B cell (primary cell): ENCODE data around the gene TMEM131. TPM values are rescaled to one million over a fixed set of nuclear protein-coding genes. Genes with fewer than 3 reads are reported as not detected.
A peak's percentile ranks its signal among the peaks of the same experiment; 100 is the strongest.

Experiments
- ATAC-seq: fragments of 200-7000 bp; cut with Tn5 transposase; one replicate; pipeline ENCODE4 v1.10.0; 2021; ENCODE audit warnings: low read depth, mild to moderate bottlenecking, moderate number of reproducible peaks, moderate library complexity
- CTCF ChIA-PET: fragments of 350-600 bp; sonication (Branson Sonifier 250); formaldehyde crosslinking; loops from one replicate; lab custom pipeline; 2021; ENCODE audit warnings: antibody characterized with exemption, inconsistent platforms; lab: Charles Lee
- POLR2A ChIA-PET: fragments of 350-600 bp; sonication (Branson Sonifier 250); formaldehyde crosslinking; loops from one replicate; lab custom pipeline; 2021; ENCODE audit warnings: antibody characterized with exemption; lab: Charles Lee
- DNase-seq: peaks from one replicate; pipeline ENCODE4 v3.0.0; 2013
- H2AFZ ChIP-seq: 2 replicates; pipeline ENCODE4 v1.6.1; 2012; ENCODE audit warnings: mild to moderate bottlenecking, low read depth, low read length; ENCODE audit not compliant: insufficient read depth, poor library complexity, severe bottlenecking
- H3K27ac ChIP-seq, 2 donors: 1 replicate in 1 of 2; 2 replicates in 1 of 2; pipeline ENCODE4 v1.5.1; 2012 to 2013; ENCODE audit warnings: low read length in 2 of 2, mild to moderate bottlenecking in 2 of 2, moderate library complexity in 1 of 2
- H3K27me3 ChIP-seq, 4 experiments: fragments of 200-600 bp in 1 of 4; sonication (generic) in 1 of 4; replicated peaks in 1 of 4; 1 replicate in 2 of 4; 2 replicates in 2 of 4; pipeline versions ENCODE4 v1.6.1 to v1.7.0; 2013 to 2016; ENCODE audit warnings: low read length in 3 of 4, mild to moderate bottlenecking in 2 of 4, mixed read lengths in 1 of 4, moderate library complexity in 1 of 4; ENCODE audit not compliant: insufficient read depth in 4 of 4, control insufficient read depth in 3 of 4; ENCODE audit errors: control extremely low read depth in 1 of 4
- H3K36me3 ChIP-seq, 2 experiments: replicated peaks in 1 of 2; 1 replicate in 1 of 2; 2 replicates in 1 of 2; pipeline versions ENCODE4 v1.6.1 to v1.7.1; 2013; ENCODE audit warnings: low read length in 1 of 2; ENCODE audit not compliant: insufficient read depth in 2 of 2, control insufficient read depth in 1 of 2; ENCODE audit errors: control extremely low read depth in 1 of 2, extremely low read depth in 1 of 2
- H3K4me1 ChIP-seq, 2 donors: fragments of 200-600 bp in 1 of 2; sonication (generic) in 1 of 2; 1 replicate in 1 of 2; 2 replicates in 1 of 2; pipeline versions ENCODE4 v1.5.1 to v1.6.1; 2013 to 2017; ENCODE audit warnings: low read length in 2 of 2; ENCODE audit not compliant: control insufficient read depth in 2 of 2, insufficient read depth in 2 of 2
- H3K4me2 ChIP-seq: replicated peaks from 2 replicates; pipeline ENCODE3; 2012; ENCODE audit warnings: mild to moderate bottlenecking, low read depth, low read length; ENCODE audit not compliant: poor library complexity, severe bottlenecking
- H3K4me3 ChIP-seq, 5 experiments: fragments of 200-600 bp in 1 of 5; sonication (generic) in 1 of 5; 1 replicate in 3 of 5; 2 replicates in 2 of 5; pipeline versions ENCODE4 v1.5.1 to v1.7.0; 2011 to 2016; ENCODE audit warnings: low read length in 4 of 5, mild to moderate bottlenecking in 4 of 5, low read depth in 2 of 5, control low read depth in 1 of 5, moderate library complexity in 1 of 5; ENCODE audit not compliant: insufficient read depth in 1 of 5; ENCODE audit errors: control extremely low read depth in 1 of 5, extremely low read depth in 1 of 5
- H3K79me2 ChIP-seq: fragments of 200-600 bp; sonication (generic); one replicate; pipeline ENCODE4 v1.6.0; 2016; ENCODE audit warnings: low read length; ENCODE audit not compliant: control insufficient read depth, insufficient read depth
- H3K9ac ChIP-seq: fragments of 200-600 bp; sonication (generic); 2 replicates; pipeline ENCODE4 v1.6.1; 2017; ENCODE audit warnings: mild to moderate bottlenecking, low read length, moderate library complexity
- H3K9me3 ChIP-seq, 3 donors: one replicate each; pipeline versions ENCODE4 v1.6.1 to v1.7.1; 2013; ENCODE audit warnings: low read length in 2 of 3; ENCODE audit not compliant: control insufficient read depth in 2 of 3, insufficient read depth in 1 of 3; ENCODE audit errors: control extremely low read depth in 1 of 3
- H4K20me1 ChIP-seq: 2 replicates; pipeline ENCODE4 v1.6.0; 2012; ENCODE audit warnings: mild to moderate bottlenecking, low read length; ENCODE audit not compliant: insufficient read depth, control insufficient read depth, poor library complexity, severe bottlenecking
- H3K27ac Mint-ChIP-seq: one replicate; pipeline ENCODE4 v1.8.0; 2021; ENCODE audit warnings: mixed read lengths
- H3K27me3 Mint-ChIP-seq: one replicate; pipeline ENCODE4 v1.8.0; 2021; ENCODE audit warnings: mixed read lengths
- H3K4me1 Mint-ChIP-seq: one replicate; pipeline ENCODE4 v1.8.0; 2021; ENCODE audit warnings: mixed read lengths
- H3K4me3 Mint-ChIP-seq: one replicate; pipeline ENCODE4 v1.8.0; 2021; ENCODE audit warnings: mixed read lengths
- H3K9me3 Mint-ChIP-seq: one replicate; pipeline ENCODE4 v1.8.0; 2022; ENCODE audit warnings: mixed read lengths; ENCODE audit not compliant: insufficient read depth
- CTCF ChIP-seq: fragments of 200-600 bp; IDR thresholded peaks from one replicate; pipeline ENCODE4 v1.8.0; 2022; ENCODE audit warnings: antibody characterized with exemption, mild to moderate bottlenecking
- EZH2 ChIP-seq: IDR thresholded peaks from 2 replicates; pipeline ENCODE4 v1.6.1; 2012; ENCODE audit warnings: borderline replicate concordance, low read depth, mild to moderate bottlenecking, moderate library complexity, low read length; ENCODE audit not compliant: insufficient read depth, poor library complexity, severe bottlenecking
- WGBS: methylation state at CpG from one replicate; pipeline ENCODE4 v1.1.5; 2013; ENCODE audit warnings: missing lambda C conversion rate; ENCODE audit not compliant: insufficient coverage; 5-methylcytosine and 5-hydroxymethylcytosine counted together
- intact Hi-C: fragments of 100-400 bp; cut with micrococcal nuclease; formaldehyde crosslinking; loops from one replicate; pipeline ENCODE4 v1.10.0; 2022
- polyA plus RNA-seq: library from polyadenylated mRNA; depleted of rRNA; stranded (reverse); fragments of >200 nt; gene quantifications from 2 replicates; pipeline ENCODE4 v1.2.3, GENCODE V29; 2012
- total RNA-seq, 2 donors: library from RNA; stranded (reverse); fragments of 120-200 nt in 1 of 2; gene quantifications; 1 replicate in 1 of 2; 2 replicates in 1 of 2; pipeline versions ENCODE4 v1.2.3 to v1.2.4, GENCODE V29; 2013 to 2022

Gene TMEM131
- total and polyA plus RNA-seq, 2 donors (not counting 1 experiment from before 2014, with no cell fraction given): 24.3 to 101 TPM

- WGBS: no CpG with 5 or more reads among the region's 1 CpG
- Histone ChIP-seq H3K4me3 (no peak overlapping the region), H3K4me1 (peaks cover 10 to 15% of the 10 kb centered on the region in 2 donors), H3K27ac (no peak overlapping the region), H3K27me3 (no peaks in the 10 kb centered on the region), H2AFZ (no peak overlapping the region), H4K20me1 (peaks cover 37% of the 10 kb centered on the region), H3K36me3 (peaks cover 0 to 2% of the 10 kb centered on the region in 2 experiments), H3K4me2 (no peak overlapping the region), H3K79me2 (peaks cover 91% of the 10 kb centered on the region), H3K9ac (no peak overlapping the region), H3K9me3 (peaks cover 0 to 1% (median 0%) of the 10 kb centered on the region in 3 donors)
- no peaks in the 10 kb centered on the region for H3K27me3 Mint-ChIP-seq
- H3K9me3 Mint-ChIP-seq: no peaks in the 10 kb centered on the region
- TF ChIP-seq CTCF: no peak
- no peak for TF ChIP-seq EZH2
- intact Hi-C loops: no loop called here
- no peak overlapping the region for H3K4me3 Mint-ChIP-seq
- ChIA-PET CTCF (interaction anchor here (1.0 kb wide), 1 partner anchor 18 kb away, joined by 3 read pairs; no protein-coding TSS in a partner anchor), POLR2A (no interaction called here)
- H3K27ac Mint-ChIP-seq: no peak overlapping the region
- no peak for DNase-seq
- peaks cover 64% of the 10 kb centered on the region for H3K4me1 Mint-ChIP-seq
- no peak for ATAC-seq
Observed at GRCh38 chr2:97945791-97946190, 50.0 kb downstream of the TMEM131 start.

- no peaks in the 10 kb centered on the region for H4K20me1 ChIP-seq
- H3K4me2 ChIP-seq: peak overlapping the region; percentile 45
- H3K79me2 ChIP-seq: peaks cover 82% of the 10 kb centered on the region
Observed at GRCh38 chr2:97936881-97937280, 58.9 kb downstream of the TMEM131 start.

More at GRCh38 chr2:97936881-97937280, 58.9 kb downstream of the TMEM131 start:
- peak overlapping the region in 1 of 2 donors; percentile 70 for H3K27ac ChIP-seq
- H3K27me3 ChIP-seq: no peaks in the 10 kb centered on the region
- DNase-seq: no peak
- no peak for ATAC-seq
- ChIA-PET POLR2A (interaction anchor here (0.7 kb wide), 1 partner anchor 14 kb away, joined by 3 read pairs; no protein-coding TSS in a partner anchor), CTCF (interaction anchor here (1.2 kb wide), 1 partner anchor 18 kb away, joined by 3 read pairs; no protein-coding TSS in a partner anchor)
- peaks cover 86% of the 10 kb centered on the region for H3K4me1 Mint-ChIP-seq
- H3K4me3 ChIP-seq: no peak overlapping the region
- peak overlapping the region; percentile 44 for H3K4me3 Mint-ChIP-seq
- intact Hi-C loops: loop anchor here (2.0 kb wide), 1 partner anchor 14 kb away; no protein-coding TSS in a partner anchor
- no CpG with 5 or more reads among the region's 2 CpGs for WGBS
- no peaks in the 10 kb centered on the region for H3K36me3 ChIP-seq
- H2AFZ ChIP-seq: no peak overlapping the region
- peaks cover 10% of the 10 kb centered on the region for H3K9me3 Mint-ChIP-seq
- peak overlapping the region; percentile 74 for H3K27ac Mint-ChIP-seq
- H3K9me3 ChIP-seq: peaks cover 0 to 4% (median 0%) of the 10 kb centered on the region in 3 donors
- no peak for TF ChIP-seq EZH2
- TF ChIP-seq CTCF: no peak
- H3K9ac ChIP-seq: no peak overlapping the region
- no peaks in the 10 kb centered on the region for H3K27me3 Mint-ChIP-seq
- peaks cover 42 to 56% of the 10 kb centered on the region in 2 donors for H3K4me1 ChIP-seq
